Measurements from ENCODE around the gene COG5.

- TF ChIP-seq, protein P1, sequence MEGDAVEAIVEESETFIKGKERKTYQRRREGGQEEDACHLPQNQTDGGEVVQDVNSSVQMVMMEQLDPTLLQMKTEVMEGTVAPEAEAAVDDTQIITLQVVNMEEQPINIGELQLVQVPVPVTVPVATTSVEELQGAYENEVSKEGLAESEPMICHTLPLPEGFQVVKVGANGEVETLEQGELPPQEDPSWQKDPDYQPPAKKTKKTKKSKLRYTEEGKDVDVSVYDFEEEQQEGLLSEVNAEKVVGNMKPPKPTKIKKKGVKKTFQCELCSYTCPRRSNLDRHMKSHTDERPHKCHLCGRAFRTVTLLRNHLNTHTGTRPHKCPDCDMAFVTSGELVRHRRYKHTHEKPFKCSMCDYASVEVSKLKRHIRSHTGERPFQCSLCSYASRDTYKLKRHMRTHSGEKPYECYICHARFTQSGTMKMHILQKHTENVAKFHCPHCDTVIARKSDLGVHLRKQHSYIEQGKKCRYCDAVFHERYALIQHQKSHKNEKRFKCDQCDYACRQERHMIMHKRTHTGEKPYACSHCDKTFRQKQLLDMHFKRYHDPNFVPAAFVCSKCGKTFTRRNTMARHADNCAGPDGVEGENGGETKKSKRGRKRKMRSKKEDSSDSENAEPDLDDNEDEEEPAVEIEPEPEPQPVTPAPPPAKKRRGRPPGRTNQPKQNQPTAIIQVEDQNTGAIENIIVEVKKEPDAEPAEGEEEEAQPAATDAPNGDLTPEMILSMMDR (IDR thresholded peaks at IDR 0.05), result no peak
- TF ChIP-seq SIN3A (IDR thresholded peaks at IDR 0.05; ENCODE audit: borderline replicate concordance, low read depth, low read length) (no peak), EP300 (IDR thresholded peaks at IDR 0.05; ENCODE audit: borderline replicate concordance in 1 of 2, low read depth in 1 of 2, low read length in 1 of 2) (no peak), MXI1 (IDR thresholded peaks at IDR 0.05; ENCODE audit: low read depth, low read length) (no peak), FOSL2 (IDR thresholded peaks at IDR 0.05; ENCODE audit: borderline replicate concordance, low read depth) (no peak), POLR2AphosphoS5 (IDR thresholded peaks at IDR 0.05; ENCODE audit: low read depth, low read length) (no peak)
These were observed 89.6 kb downstream of the COG5 start for GRCh38 chr7:107474104-107474521.

All from SK-N-SH (cell line).